HG03108 (cell line): ENCODE measurements around the gene ADARB2.

Source experiments
- ATAC-seq: cut with Tn5 transposase; IDR thresholded peaks from one replicate; pipeline ENCODE4 v1.9.1; 2021; ENCODE audit warnings: moderate library complexity; ENCODE audit not compliant: unreplicated experiment

Gene ADARB2

GRCh38 chr10:1187151-1187854 is 550.0 kb downstream of the ADARB2 start:
- ATAC-seq: no peak

- no peak for ATAC-seq
Measured at GRCh38 chr10:1186683-1186990, 550.7 kb downstream of the ADARB2 start.

GRCh38 chr10:1185911-1186682 is 551.2 kb downstream of the ADARB2 start:
- no peak for ATAC-seq

- no peak for ATAC-seq
Measured at GRCh38 chr10:1184541-1185430, 552.5 kb downstream of the ADARB2 start.

- no peak for ATAC-seq
Measured at GRCh38 chr10:1183701-1184100, 553.6 kb downstream of the ADARB2 start.

GRCh38 chr10:1183033-1183396 is 554.3 kb downstream of the ADARB2 start:
- ATAC-seq: no peak

GRCh38 chr10:1182280-1183032 is 554.9 kb downstream of the ADARB2 start:
- ATAC-seq: no peak

- ATAC-seq: no peak
Measured at GRCh38 chr10:1180836-1181235, 556.5 kb downstream of the ADARB2 start.

- ATAC-seq: no peak
Measured at GRCh38 chr10:1180071-1180730, 557.1 kb downstream of the ADARB2 start.

GRCh38 chr10:1179346-1180070 is 557.8 kb downstream of the ADARB2 start:
- no peak for ATAC-seq

- ATAC-seq: no peak
Measured at GRCh38 chr10:1178506-1178905, 558.8 kb downstream of the ADARB2 start.

GRCh38 chr10:1177936-1178335 is 559.4 kb downstream of the ADARB2 start:
- no peak for ATAC-seq

GRCh38 chr10:1175956-1176565 is 561.3 kb downstream of the ADARB2 start:
- ATAC-seq: no peak

GRCh38 chr10:1174022-1174421 is 563.3 kb downstream of the ADARB2 start:
- no peak for ATAC-seq

- ATAC-seq: no peak
Measured at GRCh38 chr10:1173091-1173490, 564.2 kb downstream of the ADARB2 start.

- ATAC-seq: no peak
Measured at GRCh38 chr10:1172256-1172984, 564.9 kb downstream of the ADARB2 start.

GRCh38 chr10:1171586-1171985 is 565.7 kb downstream of the ADARB2 start:
- no peak for ATAC-seq

- ATAC-seq: no peak
Measured at GRCh38 chr10:1171182-1171581, 566.1 kb downstream of the ADARB2 start.

- no peak for ATAC-seq
Measured at GRCh38 chr10:1170867-1171180, 566.5 kb downstream of the ADARB2 start.
